Endothelial cell of umbilical vein (primary cell): Measurements from ENCODE around the gene PDSS2. TPM values are rescaled to one million over a fixed set of nuclear protein-coding genes. Genes with fewer than 3 reads are reported as not detected.

Source experiments
- BruUV-seq: library from RNA; stranded (reverse); fragments of 400-500 nt; replicated peaks from 2 replicates; lab custom pipeline; 2021; lab: Mats Ljungman, UMichigan
- CTCF ChIA-PET: fragments of 300-600, 350-600 bp; sonication (Branson Sonifier 250); formaldehyde crosslinking; loops from one replicate; lab custom pipeline; 2021; ENCODE audit warnings: antibody characterized with exemption, inconsistent platforms; lab: Charles Lee
- POLR2A ChIA-PET: fragments of 300-600, 350-600 bp; sonication (Branson Sonifier 250); formaldehyde crosslinking; loops from one replicate; lab custom pipeline; 2021; ENCODE audit warnings: antibody characterized with exemption, inconsistent platforms; lab: Charles Lee
- DNase-seq: peaks from one replicate; pipeline ENCODE4 v3.0.0-alpha.2; 2011; ENCODE audit warnings: low read depth, low spot score
- FAIRE-seq: peaks from 2 replicates; lab custom pipeline; 2011; peaks lifted over from hg19 to GRCh38; lab: Jason Lieb, UNC
- H2AFZ ChIP-seq: 2 replicates; pipeline ENCODE4 v1.6.0; 2012; ENCODE audit warnings: low read depth, low read length, control low read depth, inconsistent platforms
- H3K27ac ChIP-seq: 2 replicates; pipeline ENCODE4 v1.5.1; 2011; ENCODE audit warnings: low read depth, mild to moderate bottlenecking, control low read depth, low read length, moderate library complexity; ENCODE audit not compliant: insufficient read depth
- H3K27me3 ChIP-seq, 2 experiments: 2 replicates each; pipeline versions ENCODE4 v1.6.0 to v1.6.1; 2011; ENCODE audit warnings: low read length in 2 of 2, mixed read lengths in 1 of 2; ENCODE audit not compliant: control insufficient read depth in 2 of 2, insufficient read depth in 2 of 2
- H3K36me3 ChIP-seq, 2 experiments: 2 replicates in 1 of 2; 3 replicates in 1 of 2; pipeline ENCODE4 v1.5.1; 2011; ENCODE audit warnings: low read length in 2 of 2, mild to moderate bottlenecking in 1 of 2, moderate library complexity in 1 of 2; ENCODE audit not compliant: control insufficient read depth in 2 of 2, insufficient read depth in 2 of 2; ENCODE audit errors: extremely low read depth in 1 of 2
- H3K4me1 ChIP-seq: 3 replicates; pipeline ENCODE4 v1.5.1; 2011; ENCODE audit warnings: mild to moderate bottlenecking, low read length; ENCODE audit not compliant: control insufficient read depth, insufficient read depth; ENCODE audit errors: extremely low read depth
- H3K4me2 ChIP-seq: 2 replicates; pipeline ENCODE4 v1.6.1; 2011; ENCODE audit warnings: low read length, control low read depth, mixed read lengths; ENCODE audit not compliant: insufficient read depth
- H3K4me3 ChIP-seq, 3 experiments: fragments of 200-600 bp in 1 of 3; sonication (generic), shearing (Covaris generic) in 1 of 3; replicated peaks in 1 of 3; 2 replicates each; pipeline ENCODE4 v1.5.1; 2011 to 2016; ENCODE audit warnings: control low read depth in 3 of 3, low read length in 3 of 3, mild to moderate bottlenecking in 2 of 3, inconsistent platforms in 1 of 3, low read depth in 1 of 3, moderate library complexity in 1 of 3; ENCODE audit not compliant: insufficient read depth in 1 of 3
- H3K79me2 ChIP-seq: 2 replicates; pipeline ENCODE4 v1.6.0; 2012; ENCODE audit warnings: low read length, inconsistent platforms; ENCODE audit not compliant: control insufficient read depth, insufficient read depth
- H3K9ac ChIP-seq: replicated peaks from 2 replicates; pipeline ENCODE3; 2011; ENCODE audit warnings: low read length, control low read depth; ENCODE audit not compliant: insufficient read depth; ENCODE audit errors: extremely low read depth
- H3K9me1 ChIP-seq: replicated peaks from 3 replicates; pipeline ENCODE4 v1.6.0; 2011; ENCODE audit warnings: mild to moderate bottlenecking, low read length; ENCODE audit not compliant: control insufficient read depth, insufficient read depth; ENCODE audit errors: extremely low read depth
- H3K9me3 ChIP-seq: replicated peaks from 2 replicates; pipeline ENCODE4 v1.5.1; 2012; ENCODE audit warnings: low read length, inconsistent platforms; ENCODE audit not compliant: control insufficient read depth, insufficient read depth
- H4K20me1 ChIP-seq: replicated peaks from 2 replicates; pipeline ENCODE3; 2011; ENCODE audit warnings: mild to moderate bottlenecking, low read length; ENCODE audit not compliant: control insufficient read depth, insufficient read depth; ENCODE audit errors: extremely low read depth
- CTCF ChIP-seq, 2 donors: IDR thresholded peaks; 1 replicate in 1 of 2; 2 replicates in 1 of 2; pipeline ENCODE4 v1.5.1; 2011; ENCODE audit warnings: low read length in 2 of 2, mild to moderate bottlenecking in 2 of 2, moderate library complexity in 2 of 2, control low read depth in 1 of 2, inconsistent platforms in 1 of 2, low read depth in 1 of 2; ENCODE audit not compliant: insufficient read depth in 1 of 2; ENCODE audit errors: extremely low read depth in 1 of 2
- EZH2 ChIP-seq: IDR thresholded peaks from 2 replicates; pipeline ENCODE4 v1.6.1; 2012; ENCODE audit warnings: borderline replicate concordance, low read depth, mild to moderate bottlenecking, moderate library complexity, low read length, inconsistent platforms; ENCODE audit not compliant: severe bottlenecking
- FOS ChIP-seq: IDR thresholded peaks from 2 replicates; pipeline ENCODE4 v1.6.1; 2011; ENCODE audit warnings: mild to moderate bottlenecking, low read length, moderate library complexity, borderline replicate concordance; ENCODE audit not compliant: insufficient read depth
- JUN ChIP-seq: IDR thresholded peaks from 2 replicates; pipeline ENCODE4 v1.6.1; 2011; ENCODE audit warnings: borderline replicate concordance, low read depth; ENCODE audit not compliant: insufficient read length, insufficient read depth
- MAX ChIP-seq: IDR thresholded peaks from 2 replicates; pipeline ENCODE4 v1.6.1; 2011; ENCODE audit not compliant: insufficient read depth, insufficient read length
- POLR2A ChIP-seq: IDR thresholded peaks from 2 replicates; pipeline ENCODE4 v1.6.1; 2012; ENCODE audit warnings: low read depth, mild to moderate bottlenecking, control low read depth, low read length
- POLR2AphosphoS5 ChIP-seq: IDR thresholded peaks from 2 replicates; pipeline ENCODE4 v1.6.1; 2012; ENCODE audit warnings: low read depth, mild to moderate bottlenecking, control low read depth, low read length, moderate library complexity; ENCODE audit not compliant: insufficient read depth
- dilution Hi-C: fragments of 300-500 bp; cut with MboI; formaldehyde crosslinking; loops from one replicate; pipeline ENCODE4 v1.15.0; 2019; ENCODE audit warnings: low sequenced_read_pairs; ENCODE audit not compliant: extremely low pct_ligation_motif_present
- intact Hi-C: fragments of 100-400 bp; cut with micrococcal nuclease; formaldehyde crosslinking; loops from one replicate; pipeline ENCODE4 v1.10.0; 2022
- polyA plus RNA-seq, 4 experiments: library from polyadenylated mRNA; depleted of rRNA in 3 of 4; stranded (reverse) in 3 of 4; unstranded in 1 of 4; fragments of >200 nt; gene quantifications; 2 replicates each; pipeline versions ENCODE4 v1.2.1 to v1.2.3, GENCODE V29; 2011 to 2012; ENCODE audit warnings: missing spikeins in 1 of 4
- total RNA-seq: library from RNA; stranded (reverse); gene quantifications from 2 replicates; pipeline ENCODE4 v1.2.3, GENCODE V29; 2021

Gene PDSS2
- total and polyA plus RNA-seq, 2 donors (not counting 3 experiments of a cell fraction or from before 2014, with no cell fraction given): 7.6 to 9.3 TPM

- dilution Hi-C loops: no loop called here
- ChIA-PET POLR2A (no interaction called here), CTCF (no interaction called here)
- no peaks in the 10 kb centered on the region for H3K36me3 ChIP-seq
- no peaks in the 10 kb centered on the region for H3K9me3 ChIP-seq
- no peaks in the 10 kb centered on the region for H3K4me1 ChIP-seq
- TF ChIP-seq JUN (no peak), POLR2AphosphoS5 (no peak), FOS (no peak), EZH2 (no peak), CTCF (IDR thresholded peaks at IDR 0.05; ENCODE audit: extremely low read depth in 1 of 2, insufficient read depth in 1 of 2, low read depth in 1 of 2, low read length in 2 of 2) (no peak), POLR2A (no peak), MAX (no peak)
- no peak overlapping the region for H3K9ac ChIP-seq
- no peaks in the 10 kb centered on the region for H3K79me2 ChIP-seq
- FAIRE-seq (no peak), DNase-seq (no peak)
- no peaks in the 10 kb centered on the region for H3K27me3 ChIP-seq
- H3K27ac ChIP-seq: no peak overlapping the region
- H2AFZ ChIP-seq: no peak overlapping the region
- BruUV-seq: no TSS peak
- intact Hi-C loops: no loop called here
- no peak overlapping the region for H3K4me3 ChIP-seq
- H4K20me1 ChIP-seq: no peaks in the 10 kb centered on the region
- no peak overlapping the region for H3K4me2 ChIP-seq
- no peaks in the 10 kb centered on the region for H3K9me1 ChIP-seq
These were observed 11.6 kb downstream of the PDSS2 start for GRCh38 chr6:107447663-107448216.
